HepG2 (cell line): ENCODE measurements around the gene NRDE2.
"Not testable (repeated sequence)": the region's sequence is repeated elsewhere in the genome, so short reads cannot be mapped to it uniquely, and the experiment has no call there.

Experiments
- CTCF ChIP-seq: sonication (generic); formaldehyde crosslinking; IDR thresholded peaks from 2 replicates; pipeline ENCODE4 v1.5.0; 2020; ENCODE audit warnings: mild to moderate bottlenecking, missing genetic modification reagents, moderate library complexity
- IRF2 ChIP-seq: IDR thresholded peaks from 2 replicates; pipeline ENCODE4 v1.6.1; 2018; ENCODE audit warnings: missing genetic modification reagents, missing compliant biosample characterization
- PLRG1 ChIP-seq: fragments of 450-650 bp; conservative IDR thresholded peaks from 2 replicates; pipeline ENCODE4 v1.6.1; 2016
- SMAD1 ChIP-seq: sonication (generic); formaldehyde crosslinking; IDR thresholded peaks from 2 replicates; pipeline ENCODE4 v1.4.0; 2020; ENCODE audit warnings: missing genetic modification reagents, low read depth, mild to moderate bottlenecking, borderline replicate concordance
- USF2 ChIP-seq, 2 experiments: sonication (generic) in 1 of 2; formaldehyde crosslinking in 1 of 2; IDR thresholded peaks; 2 replicates each; pipeline versions ENCODE4 v1.5.1 to v1.6.1; 2011 to 2020; ENCODE audit warnings: borderline replicate concordance in 1 of 2, low read depth in 1 of 2, low read length in 1 of 2, mild to moderate bottlenecking in 1 of 2, missing genetic modification reagents in 1 of 2, moderate library complexity in 1 of 2
- ZSCAN22 ChIP-seq: sonication (generic); formaldehyde crosslinking; IDR thresholded peaks from 2 replicates; pipeline ENCODE4 v1.4.0; 2020; ENCODE audit warnings: mild to moderate bottlenecking, missing genetic modification reagents

DNA sequence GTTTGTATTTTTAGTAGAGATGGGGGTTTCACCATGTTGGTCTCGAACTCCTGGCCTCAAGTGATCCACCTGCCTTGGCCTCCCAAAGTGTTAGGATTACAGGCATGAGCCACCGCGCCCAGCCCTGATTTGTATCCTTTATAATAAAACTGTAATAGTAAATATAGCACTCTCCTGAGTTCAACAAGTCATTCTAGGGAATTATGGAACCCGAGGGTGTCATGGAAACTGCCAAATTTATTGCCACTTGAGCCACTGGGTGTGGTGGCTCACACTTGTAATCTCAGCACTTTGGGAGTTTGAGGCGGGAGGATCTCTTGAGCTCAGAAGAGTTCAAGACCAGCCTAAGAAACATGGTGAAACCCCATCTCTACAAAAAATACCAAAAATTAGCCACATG is 9.5 kb upstream of the NRDE2 start:
- TF ChIP-seq SMAD1 (CRISPR knock-in tag); CTCF (CRISPR knock-in tag); PLRG1; USF2 (IDR thresholded peaks at IDR 0.05; ENCODE audit: low read depth, low read length); USF2 (CRISPR knock-in tag; IDR thresholded peaks at IDR 0.05; ENCODE audit: borderline replicate concordance); ZSCAN22; IRF2 (CRISPR knock-in tag): not testable (repeated sequence)
